ENCODE data around the gene SH3PXD2A. TPM values are rescaled to one million over a fixed set of nuclear protein-coding genes. Genes with fewer than 3 reads are reported as not detected.

SH3PXD2A gene
- total RNA-seq, 2 experiments from 2014 or later = 8.6 TPM

DNA sequence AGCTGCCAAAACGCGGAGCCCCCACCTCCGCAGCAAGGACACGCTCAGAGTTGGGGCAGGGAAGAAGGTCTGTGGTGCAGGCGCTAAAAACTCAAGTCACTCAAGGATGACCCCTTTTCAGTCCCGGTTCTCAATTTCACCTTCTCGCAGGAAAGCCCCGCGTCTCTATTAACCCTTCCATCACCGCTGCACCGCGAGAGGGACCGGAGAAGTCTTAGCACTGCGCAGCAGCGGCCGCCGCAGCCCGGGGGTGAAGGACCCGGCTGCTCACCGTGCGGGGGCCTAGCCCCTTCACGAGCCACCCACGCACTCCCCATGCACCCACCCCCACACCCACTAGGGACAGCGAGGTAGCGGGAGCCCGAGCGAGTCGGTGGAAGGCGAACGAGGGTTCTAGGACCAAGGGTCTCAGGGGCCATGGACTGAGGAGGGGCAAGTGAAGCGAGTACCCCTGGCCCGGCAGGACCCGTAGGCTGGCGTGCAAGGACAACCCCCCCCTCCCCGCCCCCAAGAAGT is 162.9 kb downstream of the SH3PXD2A start:
- ChIA-PET CTCF (interaction anchor here (1.1 kb wide), 1 partner anchor 86 kb away, joined by 4 read pairs; no protein-coding TSS in a partner anchor), POLR2A (no interaction called here)

GRCh38 chr10:103691723-103692435 is 163.5 kb downstream of the SH3PXD2A start:
- ChIA-PET CTCF (no interaction called here), POLR2A (no interaction called here)

DNA sequence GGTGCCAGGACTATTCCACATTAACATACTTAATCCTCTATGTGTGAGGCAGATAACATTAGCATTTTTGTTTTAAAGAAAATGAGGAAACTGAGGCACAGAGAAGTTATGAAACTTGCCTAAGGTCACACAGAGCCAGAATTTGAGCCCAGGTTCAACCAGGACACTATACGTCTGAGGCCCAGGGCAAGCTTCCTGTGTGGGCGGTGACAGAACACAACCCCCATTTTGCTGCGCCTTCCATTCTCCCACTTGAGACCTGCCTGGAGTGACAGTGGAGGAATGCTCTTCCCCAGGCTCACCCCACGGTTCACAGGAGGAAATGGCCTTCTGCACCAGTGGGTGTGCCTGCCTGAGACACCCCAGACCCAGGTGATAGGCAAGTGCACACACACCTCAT is 164.1 kb downstream of the SH3PXD2A start:
- ChIA-PET CTCF (interaction anchor here (1.6 kb wide), 1 partner anchor 86 kb away, joined by 6 read pairs; no protein-coding TSS in a partner anchor), POLR2A (no interaction called here)

DNA sequence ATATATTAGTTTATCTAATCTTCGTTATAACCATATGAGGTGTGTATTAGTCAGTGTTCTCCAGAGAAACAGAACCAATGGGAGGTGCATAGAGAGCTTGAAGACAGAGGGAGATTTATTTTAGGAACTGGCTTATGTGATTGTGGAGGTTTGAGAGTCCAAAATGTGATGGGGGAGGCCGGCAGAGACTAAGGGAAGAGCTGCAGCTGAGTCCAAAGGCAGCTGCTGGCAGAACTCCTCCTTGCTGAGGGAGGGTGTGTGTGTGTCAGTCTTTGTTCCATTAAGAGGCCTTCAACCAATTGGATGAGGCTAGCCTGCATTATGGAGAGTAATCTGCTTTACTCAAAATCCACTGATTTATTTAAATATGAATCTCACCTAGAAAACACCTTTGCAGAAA is 165.1 kb downstream of the SH3PXD2A start:
- ChIA-PET CTCF (interaction anchor here (1.6 kb wide), 1 partner anchor 85 kb away, joined by 6 read pairs; no protein-coding TSS in a partner anchor), POLR2A (no interaction called here)

DNA sequence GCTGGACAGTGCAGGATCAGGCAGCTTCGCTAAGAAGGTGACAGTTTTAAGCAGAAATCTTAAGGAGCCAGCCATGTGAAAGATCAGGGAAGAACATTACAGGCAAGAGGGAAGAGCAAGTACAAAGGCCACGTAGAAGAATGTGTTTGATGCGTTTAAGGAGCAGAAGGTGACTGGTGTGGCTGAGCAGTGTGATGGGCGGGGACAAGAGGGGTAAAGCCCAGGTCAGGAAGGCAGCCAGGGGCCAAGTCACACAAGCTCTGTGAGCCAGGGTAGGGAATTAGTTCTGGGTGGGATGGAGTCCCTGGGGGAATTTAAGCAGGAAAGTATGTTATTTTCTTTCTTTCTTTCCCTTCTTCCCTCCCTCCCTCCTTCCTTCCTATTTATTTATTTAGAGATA is 166.9 kb downstream of the SH3PXD2A start:
- ChIA-PET POLR2A (no interaction called here), CTCF (interaction anchor here (1.5 kb wide), 1 partner anchor 24 kb away, joined by 3 read pairs; no protein-coding TSS in a partner anchor)

DNA sequence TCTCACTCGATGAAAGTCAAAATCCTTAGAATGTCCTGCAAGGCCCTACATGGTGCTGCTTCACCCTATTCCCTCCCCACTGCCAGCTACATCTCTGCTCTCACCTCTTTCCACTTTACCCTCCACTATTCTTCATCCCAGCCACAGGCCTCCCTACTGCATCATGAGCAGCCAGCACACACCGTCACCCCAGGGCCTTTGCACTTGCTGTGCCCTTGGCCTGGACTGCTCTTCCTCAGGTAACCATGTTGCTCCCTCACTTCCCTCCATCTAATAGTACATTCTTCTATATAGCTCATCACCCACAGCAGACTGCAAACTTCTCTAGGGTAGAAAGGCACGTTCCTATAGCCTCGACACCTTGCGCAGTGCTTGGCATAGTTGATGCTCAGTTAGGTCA is 167.7 kb downstream of the SH3PXD2A start:
- ChIA-PET POLR2A (no interaction called here), CTCF (interaction anchor here (1.2 to 2.5 kb wide), 5 partner anchors 9 to 99 kb away, joined by 3 to 13 read pairs (median 8); no protein-coding TSS in a partner anchor)

DNA sequence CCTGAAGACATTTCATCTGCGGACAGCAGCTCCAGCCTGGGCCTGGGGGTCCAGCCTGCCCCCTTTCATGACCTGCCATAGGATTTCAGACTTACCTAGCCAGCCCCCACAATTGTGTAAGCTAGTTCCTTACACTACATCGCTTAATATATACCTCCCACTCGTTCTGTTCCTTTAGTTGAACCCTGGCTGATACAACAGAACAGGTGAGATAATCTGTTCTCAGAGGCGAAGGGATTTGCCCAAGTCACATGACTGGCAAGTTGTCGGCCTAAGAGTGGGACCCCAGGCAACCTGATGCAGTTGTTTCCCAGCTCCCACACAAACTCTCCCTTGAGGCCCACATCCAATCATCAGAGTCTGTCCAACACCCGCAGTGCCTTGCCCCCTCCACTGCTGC is 168.2 kb downstream of the SH3PXD2A start:
- POLR2A ChIA-PET = no interaction called here
- CTCF ChIA-PET = interaction anchor here (1.0 to 2.5 kb wide), 12 partner anchors 9 to 100 kb away, joined by 3 to 22 read pairs (median 8); no protein-coding TSS in a partner anchor

GRCh38 chr10:103685880-103686669 is 169.3 kb downstream of the SH3PXD2A start:
- POLR2A ChIA-PET = no interaction called here
- CTCF ChIA-PET = interaction anchor here (0.6 to 2.5 kb wide), 23 partner anchors 8 to 293 kb away, joined by 3 to 22 read pairs (median 4); no protein-coding TSS in a partner anchor

DNA sequence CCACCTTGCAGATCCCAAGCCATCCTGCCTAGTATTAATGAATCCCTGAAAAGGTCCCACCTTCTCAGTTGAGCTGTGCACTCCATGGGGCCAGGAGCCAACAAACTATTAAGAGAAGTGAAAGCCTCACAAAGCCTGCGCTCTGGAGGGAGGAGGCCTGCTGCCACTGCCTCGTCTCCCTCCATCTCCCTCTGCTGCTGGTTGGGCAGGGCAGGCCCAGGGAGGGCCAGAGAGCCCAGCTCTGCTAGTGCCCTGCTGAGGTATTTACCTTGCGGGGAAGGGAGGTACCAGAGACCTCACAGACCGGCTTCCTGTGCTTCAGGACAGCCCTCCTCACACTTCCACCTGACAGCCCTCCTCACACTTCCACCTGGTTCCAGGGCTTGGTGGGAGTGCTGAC is 171.5 kb downstream of the SH3PXD2A start:
- CTCF ChIA-PET = interaction anchor here (0.6 to 1.6 kb wide), 2 partner anchors 10 to 77 kb away, joined by 3 to 4 read pairs; no protein-coding TSS in a partner anchor
- POLR2A ChIA-PET = no interaction called here

DNA sequence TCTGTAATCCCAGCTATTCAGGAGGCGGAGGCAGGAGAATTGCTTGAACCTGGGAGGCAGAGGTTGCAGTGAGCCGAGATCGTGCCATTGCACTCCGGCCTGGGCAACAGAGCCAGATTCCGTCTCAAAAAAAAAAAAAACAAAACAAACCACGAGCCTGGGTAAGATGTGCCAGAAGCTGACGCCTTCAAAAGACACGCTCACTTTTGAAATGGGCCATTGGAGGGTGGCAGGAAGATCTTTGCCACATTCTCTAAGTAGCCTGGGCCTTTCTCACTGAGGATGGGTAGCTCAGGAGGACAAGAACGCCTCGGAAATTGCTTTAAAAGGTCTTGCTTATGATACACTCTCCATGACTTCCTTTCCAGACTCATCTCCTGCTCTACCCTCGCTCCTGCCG is 172.7 kb downstream of the SH3PXD2A start:
- POLR2A ChIA-PET = no interaction called here

GRCh38 chr10:103681617-103682399 is 173.6 kb downstream of the SH3PXD2A start:
- ChIA-PET CTCF (no interaction called here), POLR2A (no interaction called here)

More for the DNA sequence above, 172.7 kb downstream of the SH3PXD2A start:
- CTCF ChIA-PET = no interaction called here

DNA sequence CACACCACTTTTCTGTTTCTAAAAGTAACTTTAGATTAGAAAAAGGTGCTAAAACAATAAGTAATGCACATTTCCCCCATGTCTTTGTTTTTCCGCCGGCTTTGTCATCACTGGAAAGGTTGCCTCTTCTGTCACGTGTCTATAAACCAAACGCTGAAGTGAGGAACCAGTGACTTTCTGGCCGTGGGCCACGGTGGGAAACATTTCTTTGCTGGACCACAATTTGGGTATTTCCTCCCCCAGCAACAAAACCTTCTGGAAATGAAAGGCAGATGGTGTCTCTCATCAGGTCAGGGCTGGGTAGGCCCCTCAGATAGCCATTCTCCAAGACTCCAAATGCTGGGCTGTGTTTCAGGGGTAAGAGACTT is 174.5 kb downstream of the SH3PXD2A start:
- CTCF ChIA-PET = no interaction called here

DNA sequence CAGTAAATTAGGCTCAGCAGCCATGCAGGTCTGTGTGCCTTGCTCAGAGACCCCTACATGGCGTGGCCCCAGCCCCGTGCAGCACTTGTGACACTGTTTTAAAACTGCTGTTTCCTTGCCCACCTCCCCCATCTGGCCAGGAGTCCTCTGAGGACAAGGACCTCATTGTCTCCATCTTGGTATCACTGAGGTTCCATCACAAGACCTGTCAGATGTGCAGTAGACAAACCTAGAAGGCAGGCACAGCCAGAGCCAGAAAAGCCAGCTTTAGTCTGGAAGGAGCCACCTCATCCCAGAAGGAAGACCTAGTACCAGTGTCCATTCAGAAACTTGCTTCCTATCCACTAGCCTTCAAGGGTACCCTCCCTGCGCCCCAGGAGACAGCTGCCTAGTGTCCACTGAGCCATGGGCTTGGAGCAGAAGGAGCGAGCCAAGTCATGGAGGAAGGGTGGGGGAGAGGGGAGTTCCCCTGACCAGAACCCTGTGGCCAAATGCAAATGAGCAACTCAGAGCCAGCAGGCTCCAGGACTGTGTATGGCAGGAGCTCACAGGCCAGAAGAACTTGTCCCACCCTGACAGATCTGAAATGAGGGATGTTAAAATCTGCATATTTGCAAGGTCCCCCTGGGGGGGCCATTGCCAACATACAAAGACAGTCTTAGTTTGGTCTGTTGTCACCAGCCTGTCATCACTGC is 176.1 kb downstream of the SH3PXD2A start:
- ChIA-PET CTCF (interaction anchor here (1.0 to 1.3 kb wide), 4 partner anchors 18 to 86 kb away, joined by 3 to 4 read pairs (median 3); no protein-coding TSS in a partner anchor), POLR2A (interaction anchor here (1.7 kb wide), 1 partner anchor 18 kb away, joined by 13 read pairs; no protein-coding TSS in a partner anchor)

More for the DNA sequence above, 174.5 kb downstream of the SH3PXD2A start:
- POLR2A ChIA-PET = no interaction called here

DNA sequence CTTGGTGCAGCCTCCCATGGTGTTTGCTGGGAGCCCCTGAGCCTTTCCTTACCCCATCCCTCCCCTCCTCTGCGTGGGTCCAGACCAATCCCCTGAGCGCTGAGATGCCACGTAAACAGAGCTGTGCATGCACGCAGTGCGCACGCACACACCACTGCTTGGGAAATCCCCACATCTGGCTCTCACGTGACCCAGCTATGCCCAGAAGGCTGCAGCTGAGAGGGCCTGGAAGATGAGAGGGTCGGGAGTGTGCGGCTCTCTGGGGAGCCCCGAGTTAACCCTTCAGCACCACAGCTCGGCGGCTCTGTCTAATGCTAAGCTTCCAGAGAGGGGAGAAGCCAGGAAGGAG is 177.2 kb downstream of the SH3PXD2A start:
- CTCF ChIA-PET = interaction anchor here (0.8 to 1.0 kb wide), 5 partner anchors 8 to 73 kb away, joined by 3 to 5 read pairs (median 3); no protein-coding TSS in a partner anchor
- POLR2A ChIA-PET = interaction anchor here (1.0 to 1.7 kb wide), 3 partner anchors 15 to 19 kb away, joined by 3 to 13 read pairs (median 3); no protein-coding TSS in a partner anchor

GRCh38 chr10:103677486-103678177 is 177.7 kb downstream of the SH3PXD2A start:
- CTCF ChIA-PET = interaction anchor here (0.8 to 1.0 kb wide), 5 partner anchors 9 to 72 kb away, joined by 3 to 5 read pairs (median 3); no protein-coding TSS in a partner anchor
- POLR2A ChIA-PET = interaction anchor here (1.0 to 1.7 kb wide), 3 partner anchors 16 to 20 kb away, joined by 3 to 13 read pairs (median 3); no protein-coding TSS in a partner anchor

DNA sequence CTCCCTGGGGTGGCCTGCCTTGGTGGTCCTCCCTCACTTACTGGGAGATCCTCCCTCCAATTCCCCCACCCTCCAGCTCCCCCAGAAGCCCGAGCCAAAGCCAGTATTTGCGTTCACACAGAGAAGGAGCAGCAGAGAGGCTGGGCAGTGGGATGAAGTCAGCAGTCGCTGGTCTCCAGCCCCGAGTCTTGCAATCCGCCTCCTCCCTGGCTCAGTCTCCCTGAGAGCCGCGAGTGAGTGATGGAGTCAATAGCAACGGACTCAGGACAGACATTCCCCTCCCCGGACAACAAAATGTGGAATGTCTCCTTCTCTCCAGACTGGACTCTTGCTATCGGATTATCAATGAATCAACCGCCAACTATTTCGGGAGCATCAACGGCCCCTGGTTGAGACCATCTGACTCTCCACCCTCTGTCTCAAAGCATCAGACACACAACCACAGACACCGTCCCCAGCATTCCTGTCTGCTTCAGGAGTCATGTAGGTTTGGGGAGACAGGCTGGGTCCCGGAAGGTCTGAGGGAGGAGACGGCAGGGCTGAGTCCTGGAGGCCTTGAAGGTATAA is 178.4 kb downstream of the SH3PXD2A start:
- ChIA-PET CTCF (interaction anchor here (2.8 kb wide), 1 partner anchor 10 kb away, joined by 13 read pairs; no protein-coding TSS in a partner anchor), POLR2A (interaction anchor here (0.6 kb wide), 1 partner anchor 15 kb away, joined by 4 read pairs; no protein-coding TSS in a partner anchor)

GRCh38 chr10:103676058-103676785 is 179.2 kb downstream of the SH3PXD2A start:
- POLR2A ChIA-PET = interaction anchor here (0.6 kb wide), 1 partner anchor 14 kb away, joined by 4 read pairs; no protein-coding TSS in a partner anchor
- CTCF ChIA-PET = interaction anchor here (2.8 kb wide), 1 partner anchor 10 kb away, joined by 13 read pairs; no protein-coding TSS in a partner anchor
